ENCODE results near the gene XYLT1. TPM values are rescaled to one million over a fixed set of nuclear protein-coding genes. Genes with fewer than 3 reads are reported as not detected.

The XYLT1 gene
- total RNA-seq, 2 donors from 2014 or later = 15.0 to 18.3 TPM

DNA sequence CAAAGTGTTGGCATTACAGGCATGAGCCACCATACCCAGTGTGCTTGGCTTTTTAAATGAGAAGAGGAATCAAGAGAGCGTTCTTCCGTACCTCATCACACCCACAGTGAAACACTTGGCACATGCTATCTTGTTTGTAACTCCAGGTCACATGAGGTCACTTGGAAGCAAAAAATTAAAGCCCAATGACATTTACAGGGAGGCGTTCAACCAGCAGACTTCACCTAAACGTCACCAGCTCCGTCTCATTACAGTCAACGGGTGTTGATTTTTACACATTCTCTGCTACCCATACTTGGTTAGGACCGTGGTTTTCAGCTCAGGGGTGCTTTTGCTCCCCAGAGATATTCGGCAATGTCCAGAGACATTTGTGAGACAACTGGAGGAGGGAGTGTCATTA lies 127.0 kb downstream of the XYLT1 start:
- peaks cover 10% of the 10 kb centered on the region for H3K4me1 ChIP-seq
- H3K27me3 ChIP-seq = no peaks in the 10 kb centered on the region
- H3K9ac ChIP-seq (ENCODE audit: low read depth in 2 of 2, low read length in 2 of 2) = no peak overlapping the region
- no peak overlapping the region for H3K4me3 ChIP-seq
- TF ChIP-seq, protein P1, sequence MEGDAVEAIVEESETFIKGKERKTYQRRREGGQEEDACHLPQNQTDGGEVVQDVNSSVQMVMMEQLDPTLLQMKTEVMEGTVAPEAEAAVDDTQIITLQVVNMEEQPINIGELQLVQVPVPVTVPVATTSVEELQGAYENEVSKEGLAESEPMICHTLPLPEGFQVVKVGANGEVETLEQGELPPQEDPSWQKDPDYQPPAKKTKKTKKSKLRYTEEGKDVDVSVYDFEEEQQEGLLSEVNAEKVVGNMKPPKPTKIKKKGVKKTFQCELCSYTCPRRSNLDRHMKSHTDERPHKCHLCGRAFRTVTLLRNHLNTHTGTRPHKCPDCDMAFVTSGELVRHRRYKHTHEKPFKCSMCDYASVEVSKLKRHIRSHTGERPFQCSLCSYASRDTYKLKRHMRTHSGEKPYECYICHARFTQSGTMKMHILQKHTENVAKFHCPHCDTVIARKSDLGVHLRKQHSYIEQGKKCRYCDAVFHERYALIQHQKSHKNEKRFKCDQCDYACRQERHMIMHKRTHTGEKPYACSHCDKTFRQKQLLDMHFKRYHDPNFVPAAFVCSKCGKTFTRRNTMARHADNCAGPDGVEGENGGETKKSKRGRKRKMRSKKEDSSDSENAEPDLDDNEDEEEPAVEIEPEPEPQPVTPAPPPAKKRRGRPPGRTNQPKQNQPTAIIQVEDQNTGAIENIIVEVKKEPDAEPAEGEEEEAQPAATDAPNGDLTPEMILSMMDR (IDR thresholded peaks at IDR 0.05) = no peak
- intact Hi-C loops (cut with DNase I) = no loop called here
- no peaks in the 10 kb centered on the region for H3K9me3 ChIP-seq
- DNase-seq = no peak
- H3K36me3 ChIP-seq = no peaks in the 10 kb centered on the region
- H3K27ac ChIP-seq = no peak overlapping the region

DNA sequence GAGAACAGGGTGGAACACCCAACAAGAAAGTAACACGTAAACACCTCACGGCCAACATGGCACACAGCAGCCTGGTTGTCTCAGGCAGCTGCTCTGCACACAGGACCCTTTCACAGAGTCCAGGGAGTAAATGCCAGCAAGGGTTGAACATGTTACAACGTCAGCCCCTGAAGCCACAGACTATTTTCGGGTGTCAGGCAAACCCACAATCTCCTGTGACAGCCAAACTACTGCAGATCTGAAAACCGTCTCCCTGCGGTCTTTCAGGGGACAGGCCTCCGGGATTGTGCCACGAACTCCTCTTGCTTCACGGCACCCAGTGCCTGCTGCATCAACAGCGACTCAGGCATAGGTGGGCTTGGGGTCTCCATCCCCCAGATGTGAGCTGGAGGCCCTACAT lies 127.7 kb downstream of the XYLT1 start:
- Histone ChIP-seq H3K4me3 (no peak overlapping the region), H3K27me3 (no peaks in the 10 kb centered on the region), H3K9ac (ENCODE audit: low read depth in 2 of 2, low read length in 2 of 2) (no peak overlapping the region), H3K9me3 (no peaks in the 10 kb centered on the region), H3K36me3 (no peaks in the 10 kb centered on the region), H3K27ac (no peak overlapping the region), H3K4me1 (peaks cover 10% of the 10 kb centered on the region)
- TF ChIP-seq, protein P1 (IDR thresholded peaks at IDR 0.05) = no peak
- no peak for DNase-seq
- intact Hi-C loops (cut with DNase I) = no loop called here

DNA sequence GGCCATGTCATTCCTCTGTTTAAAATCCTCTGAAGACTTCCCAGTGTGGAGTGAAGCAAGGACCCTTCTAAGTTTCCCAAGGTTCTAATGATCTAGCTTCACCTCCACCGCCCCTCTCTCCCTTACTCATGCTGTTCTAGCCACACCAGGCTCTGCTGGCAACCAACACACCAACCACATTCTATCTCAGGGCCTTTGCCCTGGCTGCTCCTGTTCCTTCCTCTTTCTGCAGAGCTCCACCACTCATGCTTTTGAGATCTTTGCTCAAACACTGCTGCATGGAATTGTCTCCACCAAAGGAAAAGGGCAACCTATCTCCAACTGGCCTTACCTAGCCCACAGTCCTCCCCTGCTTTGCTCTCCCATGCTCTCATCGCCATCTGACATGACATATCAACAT lies 128.7 kb downstream of the XYLT1 start:
- Histone ChIP-seq H3K36me3 (no peaks in the 10 kb centered on the region), H3K27ac (no peak overlapping the region), H3K4me1 (peaks cover 2% of the 10 kb centered on the region), H3K9ac (ENCODE audit: low read depth in 2 of 2, low read length in 2 of 2) (no peak overlapping the region), H3K9me3 (no peaks in the 10 kb centered on the region), H3K27me3 (no peaks in the 10 kb centered on the region), H3K4me3 (no peak overlapping the region)
- intact Hi-C loops (cut with DNase I) = no loop called here
- TF ChIP-seq, protein P1 (IDR thresholded peaks at IDR 0.05) = no peak
- DNase-seq = no peak

DNA sequence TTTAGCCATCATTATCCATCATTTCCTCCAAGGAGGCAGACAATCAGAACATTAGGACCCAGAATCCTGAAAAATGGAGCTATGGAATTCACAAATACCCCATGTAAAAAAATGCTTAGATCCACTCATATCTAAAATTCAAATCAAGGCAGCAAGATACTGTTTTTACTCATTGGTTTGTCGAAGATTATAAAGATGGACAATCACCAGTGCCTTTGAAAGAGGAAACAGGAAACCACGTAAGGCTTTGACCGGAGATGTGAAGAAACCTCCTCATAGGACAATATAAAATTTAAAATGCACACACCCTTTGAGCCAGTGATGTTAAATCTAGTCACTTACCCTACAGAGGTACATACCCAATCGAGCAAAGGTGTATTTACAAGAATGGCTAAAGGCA lies 130.0 kb downstream of the XYLT1 start:
- TF ChIP-seq, protein P1 (IDR thresholded peaks at IDR 0.05) = no peak
- Histone ChIP-seq H3K27ac (no peak overlapping the region), H3K9ac (ENCODE audit: low read depth in 2 of 2, low read length in 2 of 2) (no peak overlapping the region), H3K4me1 (no peaks in the 10 kb centered on the region), H3K36me3 (no peaks in the 10 kb centered on the region), H3K4me3 (no peak overlapping the region), H3K27me3 (no peaks in the 10 kb centered on the region), H3K9me3 (no peaks in the 10 kb centered on the region)
- intact Hi-C loops (cut with DNase I) = no loop called here
- no peak for DNase-seq

DNA sequence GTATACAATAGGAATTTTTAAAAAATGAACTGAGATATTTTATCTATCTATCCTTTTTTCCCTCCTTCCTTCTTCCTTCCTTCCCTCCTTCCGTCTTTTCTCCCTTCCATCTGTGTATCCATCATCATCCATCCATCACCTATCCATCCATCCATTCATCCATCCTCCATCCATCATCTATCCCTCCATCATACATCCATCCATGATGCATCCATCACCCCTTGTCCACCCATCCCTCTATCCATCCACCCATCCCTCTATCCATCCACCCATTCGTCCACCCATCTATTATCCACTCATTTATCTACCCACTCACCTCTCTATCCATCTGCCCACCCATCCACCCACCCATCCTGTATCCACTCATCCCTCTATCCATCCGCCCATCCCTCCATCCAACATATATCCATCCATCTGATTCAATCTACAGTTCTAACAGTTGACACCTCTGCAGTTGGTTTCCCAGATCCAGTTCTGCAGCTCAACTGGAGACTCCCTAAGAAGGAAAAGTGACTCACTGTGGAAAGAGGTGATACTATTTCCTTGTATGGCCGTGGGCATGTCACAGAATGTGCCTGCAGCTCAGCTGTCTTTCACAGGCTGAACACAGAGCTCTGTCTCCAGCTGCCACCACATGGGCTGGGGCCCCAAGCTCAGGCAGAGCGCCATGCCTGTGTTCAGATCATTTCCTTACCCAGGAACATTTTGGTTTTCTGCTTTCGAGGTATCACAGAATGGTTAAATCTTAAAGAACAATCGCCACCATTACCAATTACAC lies 130.8 kb downstream of the XYLT1 start:
- Histone ChIP-seq H3K27me3 (no peaks in the 10 kb centered on the region), H3K9ac (ENCODE audit: low read depth in 2 of 2, low read length in 2 of 2) (no peak overlapping the region), H3K36me3 (no peaks in the 10 kb centered on the region), H3K9me3 (no peaks in the 10 kb centered on the region), H3K27ac (no peak overlapping the region), H3K4me1 (no peaks in the 10 kb centered on the region), H3K4me3 (no peak overlapping the region)
- no peak for DNase-seq
- TF ChIP-seq, protein P1 (IDR thresholded peaks at IDR 0.05) = no peak
- intact Hi-C loops (cut with DNase I) = no loop called here
